ENCODE data around the gene UBE2V1.
A peak's percentile ranks its signal among the peaks of the same experiment; 100 is the strongest.
"Not testable (repeated sequence)": the region's sequence is repeated elsewhere in the genome, so short reads cannot be mapped to it uniquely, and the experiment has no call there.

The UBE2V1 gene

GRCh38 chr20:50092436-50092835, 20.5 kb downstream of the UBE2V1 start:
- DNase-seq = no peak

DNA sequence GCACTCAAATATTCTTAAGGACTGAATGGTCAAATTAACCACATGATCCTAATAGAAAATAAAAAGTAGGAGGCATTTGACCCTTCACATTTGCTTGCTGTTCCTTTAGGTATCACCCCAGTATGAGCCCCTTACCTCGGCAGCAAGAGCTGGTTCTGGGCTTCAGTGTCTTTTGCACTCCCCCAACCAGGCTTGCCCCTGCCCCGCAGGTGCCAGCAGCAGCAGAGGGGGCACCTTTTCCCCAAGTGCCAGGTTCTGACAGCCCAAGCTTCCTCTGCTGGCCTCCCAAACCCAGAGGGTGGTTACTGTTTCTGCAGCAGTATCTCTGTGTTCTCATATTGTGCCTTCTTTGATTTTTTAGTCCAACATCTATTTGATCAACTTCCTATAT, 23.2 kb downstream of the UBE2V1 start:
- no peak for DNase-seq

DNA sequence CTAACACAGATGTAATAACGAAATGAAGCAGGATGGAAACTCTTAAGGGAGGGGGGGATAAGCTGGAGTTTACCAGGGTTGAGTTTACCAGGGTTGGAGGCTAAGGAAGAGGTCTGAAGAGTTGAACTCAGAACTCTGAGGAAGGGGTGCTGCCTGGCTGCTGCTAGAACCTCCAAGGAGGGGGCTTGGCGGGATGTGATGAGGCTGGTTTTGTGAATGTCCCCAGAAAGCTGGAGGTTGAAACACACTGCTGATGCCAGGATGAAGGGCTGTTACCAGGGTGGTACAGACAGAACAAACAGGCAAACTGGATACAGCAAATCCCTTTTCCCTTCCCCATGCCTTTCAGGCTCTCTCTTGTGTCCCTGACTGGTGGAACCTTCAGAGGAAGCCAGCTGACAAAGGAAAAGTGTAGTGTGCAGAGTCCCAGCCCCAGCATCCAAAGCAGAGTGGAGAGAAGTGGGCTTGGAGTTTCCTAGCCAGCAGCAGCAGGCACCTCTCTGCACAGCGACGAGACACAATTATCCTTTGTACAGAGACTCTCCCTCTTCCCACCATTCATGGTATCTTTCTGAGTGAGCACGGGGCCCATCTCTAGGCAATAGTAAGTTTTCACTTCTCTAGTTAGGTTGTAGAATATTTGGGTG, 23.7 kb downstream of the UBE2V1 start:
- DNase-seq = no peak

DNA sequence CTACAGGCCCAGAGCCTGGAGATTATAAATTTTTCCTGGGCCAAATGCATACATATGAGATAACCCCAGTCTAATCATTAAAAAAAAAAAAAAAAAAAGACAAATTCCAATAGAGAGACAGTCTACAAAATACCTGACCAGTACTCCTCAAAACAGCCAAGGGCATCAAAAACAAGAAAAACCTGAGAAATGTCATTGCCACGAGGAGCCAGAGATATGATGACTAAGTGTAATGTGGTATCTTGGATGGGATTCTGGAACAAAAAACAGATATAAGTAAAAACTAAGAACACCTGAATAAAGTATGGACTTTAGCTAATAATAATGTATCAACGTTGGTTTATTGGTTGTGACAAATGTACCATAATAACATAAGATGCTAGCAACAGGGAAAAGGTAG, 24.9 kb downstream of the UBE2V1 start:
- no peak for DNase-seq

DNA sequence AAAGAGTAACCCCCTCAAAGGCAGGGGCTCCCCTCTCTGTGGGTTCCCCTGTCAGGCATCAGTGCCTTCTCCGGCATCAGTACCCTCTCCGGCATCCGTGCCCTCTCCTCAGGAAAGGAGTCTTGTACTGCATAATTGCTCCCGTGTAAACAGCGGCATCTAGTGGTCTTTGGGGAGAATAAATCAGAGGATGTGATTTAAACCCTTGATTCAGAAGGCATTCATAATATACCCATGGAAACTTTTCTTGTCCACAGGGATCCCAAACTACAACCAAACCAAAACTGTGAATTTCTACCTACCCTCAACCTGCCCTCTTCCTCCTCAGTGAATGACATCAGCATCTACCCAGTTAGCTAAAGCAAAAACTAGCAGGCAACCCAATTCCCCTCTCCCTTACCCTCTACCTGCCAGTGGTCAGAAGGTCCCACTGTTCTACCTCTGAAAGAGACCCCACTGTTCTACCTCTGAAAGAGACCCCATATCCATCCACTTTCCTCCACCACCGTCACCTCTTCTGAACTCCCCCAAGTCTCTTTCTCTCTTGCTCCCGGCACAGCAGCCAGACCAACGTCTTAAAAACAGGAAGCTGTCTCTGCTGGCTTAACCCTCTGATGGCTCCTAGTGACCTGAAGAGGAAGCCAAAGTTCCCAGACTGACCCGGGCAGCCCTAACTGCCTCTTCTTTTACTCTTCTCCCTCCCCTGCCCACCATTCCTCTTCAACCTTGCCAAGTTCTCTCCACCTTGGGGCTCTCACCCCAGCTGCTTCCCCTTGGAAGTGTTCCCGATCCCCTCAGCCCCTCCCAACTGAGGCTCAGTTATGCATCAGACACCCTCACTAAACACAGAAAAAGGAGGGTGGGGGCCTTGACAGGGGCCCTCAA, 27.2 kb downstream of the UBE2V1 start:
- DNase-seq = peak; percentile 12 to 37

- DNase-seq = no peak
Observed at GRCh38 chr20:50085146-50085480, 27.8 kb downstream of the UBE2V1 start.

- no peak for DNase-seq
Observed at GRCh38 chr20:50083034-50083433, 29.9 kb downstream of the UBE2V1 start.

DNA sequence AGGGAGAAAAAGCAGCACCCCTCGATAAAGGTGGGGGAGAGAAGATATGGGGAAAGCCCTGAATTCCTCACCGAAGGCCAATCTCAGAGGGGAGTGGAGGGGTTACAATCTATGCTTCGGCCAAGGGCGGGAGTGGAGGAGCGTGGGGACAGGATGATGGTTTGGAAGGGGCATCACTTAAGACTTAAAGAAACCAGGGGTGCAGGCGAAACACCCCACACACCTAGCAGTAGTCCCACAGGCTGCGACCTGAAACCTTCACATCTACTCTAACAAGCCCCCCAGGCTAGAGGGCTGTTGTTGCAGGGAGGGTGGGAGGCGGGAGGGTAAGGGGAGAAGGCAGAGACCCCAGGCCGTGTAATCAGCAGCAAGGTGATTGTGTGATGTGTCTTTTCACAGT, 30.9 kb downstream of the UBE2V1 start:
- not testable (repeated sequence) for DNase-seq

GRCh38 chr20:50077818-50078601, 34.9 kb downstream of the UBE2V1 start:
- DNase-seq = no peak

DNA sequence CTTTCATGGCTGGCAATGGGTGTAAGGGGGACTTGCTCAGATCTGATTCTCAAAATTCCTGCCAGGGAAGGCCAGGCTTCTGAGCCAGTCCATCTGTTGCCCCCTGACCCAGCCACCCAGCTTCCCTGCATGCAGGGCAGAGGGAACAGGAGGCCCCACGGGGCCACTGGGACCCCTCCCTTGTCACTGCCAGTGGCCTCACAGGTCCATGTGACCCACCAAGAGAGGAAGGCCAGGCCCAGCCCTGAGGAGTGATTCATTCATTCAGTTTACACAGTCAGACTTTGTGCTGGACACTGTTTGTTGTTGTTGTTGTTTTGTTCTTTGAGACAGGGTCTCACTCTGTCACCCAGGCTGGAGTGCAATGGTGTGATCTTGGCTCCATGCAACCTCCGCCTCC, 39.5 kb downstream of the UBE2V1 start:
- DNase-seq = no peak

GRCh38 chr20:50071039-50071888, 41.7 kb downstream of the UBE2V1 start:
- no peak for DNase-seq

GRCh38 chr20:50070361-50070760, 42.6 kb downstream of the UBE2V1 start:
- DNase-seq = no peak

GRCh38 chr20:50068041-50068651, 44.8 kb downstream of the UBE2V1 start:
- no peak for DNase-seq

DNA sequence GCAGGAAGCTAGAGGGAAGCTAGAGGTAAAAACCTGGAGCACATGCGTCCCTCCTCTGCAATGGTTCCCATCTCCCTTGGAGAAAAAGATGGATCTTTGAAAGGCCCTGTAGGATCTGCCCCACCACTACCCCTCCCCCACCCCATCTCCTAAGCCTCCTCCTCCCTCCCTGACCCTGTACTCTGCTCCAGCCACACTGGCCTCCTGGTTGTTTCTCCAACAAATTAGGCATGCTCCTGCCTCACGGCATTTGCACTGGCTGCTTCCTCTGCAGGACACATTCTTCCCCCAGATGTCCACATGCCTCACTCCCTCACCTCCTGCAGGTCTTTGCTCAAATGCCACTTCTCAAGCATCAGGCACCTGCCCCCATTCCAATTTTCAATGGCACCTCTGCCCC, 45.5 kb downstream of the UBE2V1 start:
- DNase-seq = no peak

DNA sequence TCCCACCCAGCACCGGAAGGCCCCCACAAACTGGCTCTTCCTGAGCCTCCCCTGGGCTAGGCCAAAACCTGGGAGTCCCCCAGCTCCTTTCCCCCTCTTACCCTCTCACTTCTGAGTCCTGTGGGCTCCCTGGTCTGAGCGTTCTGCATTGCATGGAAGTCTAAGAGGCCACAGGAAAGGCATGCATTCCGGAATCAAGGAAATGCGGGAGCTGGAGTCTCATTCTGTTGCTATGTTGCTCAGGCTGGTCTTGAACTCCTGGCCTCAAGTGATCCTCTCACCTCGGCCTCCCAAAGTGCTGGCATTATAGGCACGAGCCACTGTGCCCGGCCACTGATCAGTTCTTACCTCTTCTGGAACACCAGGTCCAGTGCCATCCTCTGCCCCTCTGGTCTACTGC, 45.9 kb downstream of the UBE2V1 start:
- no peak for DNase-seq

DNA sequence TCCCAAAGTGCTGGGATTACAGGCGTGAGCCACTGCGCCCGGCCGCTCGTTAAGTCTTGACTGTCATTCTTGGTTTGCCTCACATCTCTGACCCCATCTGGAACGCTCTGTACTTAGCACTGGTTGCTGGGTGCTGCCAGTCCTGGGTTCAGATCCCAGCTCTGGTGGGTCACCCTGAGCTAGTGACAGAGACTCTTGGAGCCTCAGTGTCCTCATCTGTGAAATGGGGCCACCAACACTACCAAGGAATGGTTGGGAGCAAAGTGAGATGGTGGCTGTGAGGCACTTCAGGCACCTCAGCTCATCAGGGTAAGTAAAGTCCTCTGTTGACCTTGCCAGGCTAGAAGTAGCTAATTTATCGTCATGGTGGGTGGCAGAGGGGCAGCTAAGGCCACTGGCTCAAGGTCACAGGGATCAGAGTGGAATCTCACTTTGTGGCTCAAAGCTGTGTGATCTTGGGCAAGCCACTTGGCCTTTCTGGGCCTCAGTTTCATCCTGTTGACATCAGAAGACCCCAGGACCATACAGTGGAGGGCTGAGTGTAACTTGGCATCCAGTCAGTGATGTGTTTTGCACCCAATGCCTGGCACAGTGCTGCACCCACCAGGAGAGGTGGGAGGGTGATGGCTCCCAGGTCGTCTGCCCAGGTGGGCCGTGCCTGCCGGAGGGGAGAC, 46.7 kb downstream of the UBE2V1 start:
- no peak for DNase-seq

GRCh38 chr20:50065325-50065615, 47.7 kb downstream of the UBE2V1 start:
- DNase-seq = no peak

GRCh38 chr20:50063763-50064162, 49.2 kb downstream of the UBE2V1 start:
- not testable (repeated sequence) for DNase-seq

- no peak for DNase-seq
Observed at GRCh38 chr20:50062006-50062838, 50.7 kb downstream of the UBE2V1 start.

GRCh38 chr20:50061151-50062005, 51.6 kb downstream of the UBE2V1 start:
- no peak for DNase-seq
